ENCODE data around the gene MAEA.

The MAEA gene

GRCh38 chr4:1327526-1328266 lies 38.0 kb downstream of the MAEA start:
- no peak for ATAC-seq
- TF ChIP-seq TOX (CRISPR knock-in tag; IDR thresholded peaks at IDR 0.05; ENCODE audit: borderline replicate concordance) (no peak), ZNF565 (CRISPR knock-in tag; conservative IDR thresholded peaks at IDR 0.05; ENCODE audit: low read depth) (no peak), OSR1 (CRISPR knock-in tag; IDR thresholded peaks at IDR 0.05) (no peak), ZFP30 (CRISPR knock-in tag; IDR thresholded peaks at IDR 0.05) (no peak), BACH2 (CRISPR knock-in tag; IDR thresholded peaks at IDR 0.05; ENCODE audit: borderline replicate concordance) (no peak), CREB5 (CRISPR knock-in tag; IDR thresholded peaks at IDR 0.05; ENCODE audit: low read depth) (no peak), PPARA (CRISPR knock-in tag; IDR thresholded peaks at IDR 0.05; ENCODE audit: borderline replicate concordance) (no peak), RARB (CRISPR knock-in tag; IDR thresholded peaks at IDR 0.05) (no peak), CSRNP3 (CRISPR knock-in tag; IDR thresholded peaks at IDR 0.05) (no peak)

- no peak for ATAC-seq
- TF ChIP-seq RARB (CRISPR knock-in tag; IDR thresholded peaks at IDR 0.05) (no peak), GLIS3 (CRISPR knock-in tag; IDR thresholded peaks at IDR 0.05) (no peak), TOX (CRISPR knock-in tag; IDR thresholded peaks at IDR 0.05; ENCODE audit: borderline replicate concordance) (no peak), BACH2 (CRISPR knock-in tag; IDR thresholded peaks at IDR 0.05; ENCODE audit: borderline replicate concordance) (no peak), TSHZ2 (CRISPR knock-in tag; IDR thresholded peaks at IDR 0.05) (no peak), TCF4 (CRISPR knock-in tag; IDR thresholded peaks at IDR 0.05; ENCODE audit: borderline replicate concordance) (no peak), CSDC2 (CRISPR knock-in tag; IDR thresholded peaks at IDR 0.05) (no peak), ZNF565 (CRISPR knock-in tag; conservative IDR thresholded peaks at IDR 0.05; ENCODE audit: low read depth) (no peak), ZC3H10 (CRISPR knock-in tag; IDR thresholded peaks at IDR 0.05) (no peak), ZFP3 (CRISPR knock-in tag; IDR thresholded peaks at IDR 0.05) (no peak), ESRRG (CRISPR knock-in tag; IDR thresholded peaks at IDR 0.05) (no peak)
Measured at GRCh38 chr4:1328267-1329155, 38.8 kb downstream of the MAEA start.

GRCh38 chr4:1329408-1330371 lies 40.0 kb downstream of the MAEA start:
- ATAC-seq: no peak; the same call in 2 of the 3 replicates
- no peak for TF ChIP-seq CREB5 (CRISPR knock-in tag; IDR thresholded peaks at IDR 0.05; ENCODE audit: low read depth)
- no peak for TF ChIP-seq POU6F1 (CRISPR knock-in tag; IDR thresholded peaks at IDR 0.05; ENCODE audit: borderline replicate concordance, low read depth)
- no peak for TF ChIP-seq CSRNP3 (CRISPR knock-in tag; IDR thresholded peaks at IDR 0.05)
- TF ChIP-seq PPARA (CRISPR knock-in tag; IDR thresholded peaks at IDR 0.05; ENCODE audit: borderline replicate concordance): no peak
- TF ChIP-seq TCF4 (CRISPR knock-in tag; IDR thresholded peaks at IDR 0.05; ENCODE audit: borderline replicate concordance): no peak
- TF ChIP-seq PATZ1 (CRISPR knock-in tag; IDR thresholded peaks at IDR 0.05; ENCODE audit: borderline replicate concordance): no peak
- no peak for TF ChIP-seq ZFP3 (CRISPR knock-in tag; IDR thresholded peaks at IDR 0.05)
- TF ChIP-seq ZFP30 (CRISPR knock-in tag; IDR thresholded peaks at IDR 0.05): no peak
- no peak for TF ChIP-seq SNAI2 (CRISPR knock-in tag; IDR thresholded peaks at IDR 0.05)
- no peak for TF ChIP-seq TOX (CRISPR knock-in tag; IDR thresholded peaks at IDR 0.05; ENCODE audit: borderline replicate concordance)
- TF ChIP-seq ZNF8 (CRISPR knock-in tag; IDR thresholded peaks at IDR 0.05): no peak
- TF ChIP-seq ZNF70 (CRISPR knock-in tag; IDR thresholded peaks at IDR 0.05): no peak
- TF ChIP-seq GLIS3 (CRISPR knock-in tag; IDR thresholded peaks at IDR 0.05): no peak

Measured in SK-N-SH treated with all-trans-retinoic acid at 6 μM for 48 hours (cell line).